Cerebellar nuclear complex (tissue), 1 donor: Measurements from ENCODE around the gene SUDS3.

ENCODE experiments used
- DNase-seq, 2 experiments: peaks; one replicate each; lab custom pipeline; 2025; lab: John Stamatoyannopoulos, UW

SUDS3 gene

GRCh38 chr12:118447181-118447580 lies 70.8 kb downstream of the SUDS3 start:
- no peak for DNase-seq

- DNase-seq = no peak
These were observed 72.0 kb downstream of the SUDS3 start for GRCh38 chr12:118448341-118448740.

- DNase-seq = no peak
These were observed 79.0 kb downstream of the SUDS3 start for GRCh38 chr12:118455327-118455726.

GRCh38 chr12:118456741-118457140 lies 80.4 kb downstream of the SUDS3 start:
- DNase-seq = no peak

- no peak for DNase-seq
These were observed 82.8 kb downstream of the SUDS3 start for GRCh38 chr12:118459110-118459509.

- no peak for DNase-seq
These were observed 87.3 kb downstream of the SUDS3 start for GRCh38 chr12:118463677-118464076.

- no peak for DNase-seq
These were observed 89.4 kb downstream of the SUDS3 start for GRCh38 chr12:118465706-118466105.
